Measurements from ENCODE around the gene MSTO1.
"Not testable (repeated sequence)": the region's sequence is repeated elsewhere in the genome, so short reads cannot be mapped to it uniquely, and the experiment has no call there.

MSTO1 gene

DNA sequence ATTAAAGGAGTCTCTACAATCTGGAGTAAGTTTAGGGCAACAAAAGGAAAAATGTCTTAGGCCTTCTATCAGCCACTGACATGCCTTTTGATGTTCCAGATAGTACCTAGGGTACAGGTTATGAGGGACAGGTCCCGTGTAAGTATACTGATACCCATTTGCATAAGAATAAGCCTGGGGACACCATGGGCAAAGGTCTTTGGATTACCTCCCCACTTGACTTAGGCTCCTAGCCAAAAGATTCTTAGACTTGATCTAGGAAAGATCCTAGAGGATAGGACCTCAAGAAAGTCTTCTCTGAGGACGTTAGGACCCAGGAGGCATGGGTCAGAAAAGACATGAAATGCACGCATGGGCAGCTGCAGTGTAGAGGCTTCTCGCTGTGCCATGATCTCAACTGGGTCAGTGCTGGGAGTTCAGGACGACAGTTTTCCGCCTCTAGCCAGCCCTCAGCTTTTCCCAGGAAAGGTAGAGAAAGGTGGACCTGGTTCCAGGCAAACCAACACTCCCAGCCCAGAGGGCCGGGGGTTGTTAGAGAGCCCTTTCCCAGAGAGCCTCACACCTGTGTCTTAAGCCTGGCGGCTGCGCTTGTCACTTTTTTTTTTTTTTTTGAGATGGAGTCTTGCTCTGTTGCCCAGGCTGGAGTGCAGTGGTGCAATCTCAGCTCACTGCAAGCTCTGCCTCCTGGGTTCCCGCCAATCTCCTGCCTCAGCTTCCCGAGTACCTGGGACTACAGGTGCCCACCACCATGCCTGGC, 26.6 kb downstream of the MSTO1 start:
- no peak overlapping the region; the same call in 1 of the 2 replicates for H3K27ac ChIP-seq (replicated peaks)

GRCh38 chr1:155640367-155640766, 30.3 kb downstream of the MSTO1 start:
- Histone ChIP-seq H3K4me3 (replicated peaks; ENCODE audit: insufficient read depth, low read length) (no peak overlapping the region), H3K27me3 (ENCODE audit: insufficient read depth, poor library complexity, severe bottlenecking) (no peaks in the 10 kb centered on the region), H3K27ac (replicated peaks) (no peak overlapping the region)
- DNase-seq (ENCODE audit: low read depth in 1 of 2, low spot score in 1 of 2), result no peak
- TF ChIP-seq GABPA (IDR thresholded peaks at IDR 0.05; ENCODE audit: low read depth), result no peak
- no peak for TF ChIP-seq REST (IDR thresholded peaks at IDR 0.05; ENCODE audit: insufficient replicate concordance, low read depth)
- no peak for TF ChIP-seq POLR2AphosphoS5 (IDR thresholded peaks at IDR 0.05; ENCODE audit: low read depth)
- TF ChIP-seq SPI1 (IDR thresholded peaks at IDR 0.05; ENCODE audit: borderline replicate concordance, low read depth), result no peak
- no peak for TF ChIP-seq CTCF (IDR thresholded peaks at IDR 0.05; ENCODE audit: insufficient read depth, low read length)

More for the DNA sequence above, 26.6 kb downstream of the MSTO1 start:
- no peaks in the 10 kb centered on the region for H3K27me3 ChIP-seq (ENCODE audit: insufficient read depth, poor library complexity, severe bottlenecking)
- TF ChIP-seq CTCF (IDR thresholded peaks at IDR 0.05; ENCODE audit: insufficient read depth, low read length) (no peak), REST (IDR thresholded peaks at IDR 0.05; ENCODE audit: insufficient replicate concordance, low read depth) (no peak), POLR2AphosphoS5 (IDR thresholded peaks at IDR 0.05; ENCODE audit: low read depth) (no peak), SPI1 (IDR thresholded peaks at IDR 0.05; ENCODE audit: borderline replicate concordance, low read depth) (no peak), GABPA (IDR thresholded peaks at IDR 0.05; ENCODE audit: low read depth) (no peak)
- H3K4me3 ChIP-seq (replicated peaks; ENCODE audit: insufficient read depth, low read length), result no peak overlapping the region
- DNase-seq (ENCODE audit: low read depth in 1 of 2, low spot score in 1 of 2), result no peak

GRCh38 chr1:155642559-155643180, 32.7 kb downstream of the MSTO1 start:
- not testable (repeated sequence) for H3K27ac ChIP-seq (replicated peaks); H3K27me3 ChIP-seq (ENCODE audit: insufficient read depth, poor library complexity, severe bottlenecking); H3K4me3 ChIP-seq (replicated peaks; ENCODE audit: insufficient read depth, low read length); DNase-seq (ENCODE audit: low read depth in 1 of 2, low spot score in 1 of 2)

DNA sequence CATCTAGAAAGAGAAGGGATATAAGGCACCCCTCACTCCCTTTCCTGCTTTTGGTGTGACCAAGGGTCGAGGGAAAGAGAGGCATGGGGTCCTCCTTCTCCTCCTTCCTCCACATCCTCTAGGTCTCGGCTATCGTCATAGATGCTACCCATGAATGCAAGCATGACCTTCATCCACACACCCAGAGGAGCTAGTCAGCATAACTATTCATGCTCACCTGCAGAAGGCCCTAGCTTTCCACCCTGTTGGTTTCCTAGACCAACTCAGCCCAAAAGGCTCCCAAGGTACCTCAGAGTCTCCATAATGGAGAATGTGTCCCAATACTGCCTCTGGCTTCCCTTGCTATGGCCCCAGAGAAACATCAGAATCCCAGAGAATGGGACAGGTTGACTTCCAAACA, 33.2 kb downstream of the MSTO1 start:
- no peak for DNase-seq (ENCODE audit: low read depth in 1 of 2, low spot score in 1 of 2)
- TF ChIP-seq REST (IDR thresholded peaks at IDR 0.05; ENCODE audit: insufficient replicate concordance, low read depth), result no peak
- TF ChIP-seq SPI1 (IDR thresholded peaks at IDR 0.05; ENCODE audit: borderline replicate concordance, low read depth), result no peak
- TF ChIP-seq POLR2AphosphoS5 (IDR thresholded peaks at IDR 0.05; ENCODE audit: low read depth), result no peak
- no peak for TF ChIP-seq CTCF (IDR thresholded peaks at IDR 0.05; ENCODE audit: insufficient read depth, low read length)
- TF ChIP-seq GABPA (IDR thresholded peaks at IDR 0.05; ENCODE audit: low read depth), result no peak
- H3K27ac ChIP-seq (replicated peaks), result no peak overlapping the region
- H3K4me3 ChIP-seq (replicated peaks; ENCODE audit: insufficient read depth, low read length), result no peak overlapping the region
- H3K27me3 ChIP-seq (ENCODE audit: insufficient read depth, poor library complexity, severe bottlenecking), result no peaks in the 10 kb centered on the region

Measured in HL-60 (cell line).